ENCODE data around the gene DNASE1L3.

DNA sequence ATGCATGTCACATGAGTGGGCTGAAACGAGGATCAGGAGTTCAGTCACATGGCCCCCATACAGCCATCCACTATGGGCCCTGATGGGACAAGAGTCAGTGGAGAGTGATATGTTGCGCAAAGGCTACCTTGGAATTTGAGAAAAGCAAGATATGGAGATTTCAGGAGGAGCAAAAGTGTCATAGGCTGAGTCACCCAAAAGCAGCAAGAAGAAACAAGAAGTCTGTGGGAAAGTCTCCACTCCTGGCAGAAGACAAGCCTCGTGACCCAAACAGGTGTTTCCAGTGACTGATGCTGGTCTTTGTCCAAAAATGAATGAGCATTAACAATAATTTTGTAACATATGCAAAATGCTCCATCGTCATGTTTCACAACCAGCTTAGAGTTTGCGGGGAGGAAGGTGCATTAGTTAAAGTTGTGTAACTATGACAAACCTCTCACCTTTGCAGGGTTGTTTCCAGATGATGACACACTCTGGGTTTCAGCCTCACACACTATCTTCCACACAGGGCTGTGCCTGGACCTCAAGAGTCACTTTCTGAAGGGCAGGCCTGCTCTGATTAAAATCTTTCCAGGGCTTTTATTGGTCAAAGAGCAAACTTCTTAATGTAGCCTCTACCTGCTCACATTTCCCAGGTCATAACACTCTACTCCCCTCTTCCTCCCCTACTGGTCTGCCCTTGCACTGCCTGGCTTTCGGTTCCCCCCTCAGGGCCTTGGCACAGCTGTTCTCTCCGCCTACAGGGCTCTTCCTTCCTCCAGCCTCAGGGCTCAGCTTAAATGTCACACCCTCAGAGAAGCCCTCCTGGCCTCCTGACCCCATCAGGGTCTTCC lies 3.9 kb upstream of the DNASE1L3 start:
- no peak for TF ChIP-seq GATA3 (IDR thresholded peaks at IDR 0.05; ENCODE audit: low read depth, low read length)
- TF ChIP-seq GATA2 (IDR thresholded peaks at IDR 0.05; ENCODE audit: low read depth, low read length), result no peak

All from SH-SY5Y (cell line).